K562 (cell line): ENCODE measurements around the gene ASCC3. TPM values are rescaled to one million over a fixed set of nuclear protein-coding genes. Genes with fewer than 3 reads are reported as not detected.

Experiments used
- ATAC-seq: fragments of 200-7000 bp; cut with Tn5 transposase; 3 replicates; pipeline ENCODE4 v1.9.1; 2020; ENCODE audit warnings: moderate library complexity
- BruUV-seq: library from RNA; stranded (reverse); fragments of 400-500 nt; replicated peaks from 2 replicates; lab custom pipeline; 2021; lab: Mats Ljungman, UMichigan
- CTCF ChIA-PET: fragments of 300-600 bp; formaldehyde crosslinking; extraction: SDS; loops from one replicate; lab custom pipeline; 2021; ENCODE audit warnings: low intra/inter-chr PET ratio; lab: Yijun Ruan, JAX
- POLR2A ChIA-PET: fragments of 300-600, 350-650 bp; sonication (Branson Sonifier 250); formaldehyde crosslinking; extraction: SDS; loops from one replicate; lab custom pipeline; 2021; ENCODE audit warnings: antibody characterized with exemption, inconsistent platforms; lab: Yijun Ruan, JAX
- DNase-seq, 4 experiments: peaks; one replicate each; pipeline versions ENCODE4 v3.0.0 to v3.0.0-alpha.2; 2011 to 2018; ENCODE audit warnings: low spot score in 3 of 4, mixed read lengths in 3 of 4; ENCODE audit errors: extremely low read depth in 1 of 4
- FAIRE-seq: peaks from 2 replicates; lab custom pipeline; 2011; peaks lifted over from hg19 to GRCh38; lab: Jason Lieb, UNC
- H2AFZ ChIP-seq: 2 replicates; pipeline ENCODE4 v1.6.0; 2011; ENCODE audit warnings: low read depth, low read length, control low read depth, inconsistent platforms
- H3K27ac ChIP-seq: fragments of 200-600 bp; 3 replicates; pipeline ENCODE4 v1.8.0; 2011; ENCODE audit warnings: low read depth, mild to moderate bottlenecking, control low read depth, inconsistent platforms, low read length, moderate library complexity, mixed read lengths; ENCODE audit errors: extremely low read depth
- H3K27me3 ChIP-seq, 2 experiments: fragments of 300-600 bp in 1 of 2; 2 replicates in 1 of 2; 3 replicates in 1 of 2; pipeline versions ENCODE4 v1.6.0 to v1.8.0; 2011; ENCODE audit warnings: inconsistent platforms in 2 of 2, low read length in 2 of 2, mild to moderate bottlenecking in 1 of 2, mixed read lengths in 1 of 2, moderate library complexity in 1 of 2; ENCODE audit not compliant: control insufficient read depth in 2 of 2, insufficient read depth in 2 of 2
- H3K36me3 ChIP-seq: fragments of 300-600 bp; 3 replicates; pipeline ENCODE4 v1.8.0; 2011; ENCODE audit warnings: mild to moderate bottlenecking, low read length, inconsistent platforms; ENCODE audit not compliant: control insufficient read depth, insufficient read depth
- H3K4me1 ChIP-seq, 2 experiments: fragments of 200-600 bp in 1 of 2; replicated peaks in 1 of 2; 2 replicates in 1 of 2; 3 replicates in 1 of 2; pipeline versions ENCODE4 v1.5.1 to v1.8.0; 2011; ENCODE audit warnings: inconsistent platforms in 2 of 2, low read length in 2 of 2, mild to moderate bottlenecking in 1 of 2, mixed read lengths in 1 of 2, moderate library complexity in 1 of 2; ENCODE audit not compliant: control insufficient read depth in 2 of 2, insufficient read depth in 2 of 2
- H3K4me2 ChIP-seq: 2 replicates; pipeline ENCODE4 v1.6.1; 2011; ENCODE audit warnings: low read length, control low read depth, inconsistent platforms, mixed read lengths; ENCODE audit not compliant: insufficient read depth
- H3K4me3 ChIP-seq: fragments of 200-600 bp; sonication (generic), shearing (Covaris generic); 2 replicates; pipeline ENCODE4 v1.5.1; 2016; ENCODE audit warnings: control low read depth, inconsistent platforms
- H3K79me2 ChIP-seq: fragments of 200-600 bp; 3 replicates; pipeline ENCODE4 v1.8.0; 2011; ENCODE audit warnings: low read length, inconsistent platforms; ENCODE audit not compliant: control insufficient read depth, insufficient read depth
- H3K9ac ChIP-seq, 2 experiments: 2 replicates each; pipeline versions ENCODE4 v1.6.0 to v1.6.1; 2011; ENCODE audit warnings: low read depth in 2 of 2, low read length in 2 of 2, control low read depth in 1 of 2, inconsistent platforms in 1 of 2, mild to moderate bottlenecking in 1 of 2, mixed read lengths in 1 of 2; ENCODE audit not compliant: insufficient read depth in 1 of 2
- H3K9me1 ChIP-seq: one replicate; pipeline ENCODE4 v1.6.0; 2011; ENCODE audit warnings: inconsistent platforms, mild to moderate bottlenecking, low read length, moderate library complexity; ENCODE audit not compliant: control insufficient read depth, insufficient read depth
- H3K9me3 ChIP-seq: replicated peaks from 2 replicates; pipeline ENCODE4 v1.5.1; 2011; ENCODE audit warnings: low read depth, low read length, inconsistent platforms; ENCODE audit not compliant: control insufficient read depth, insufficient read depth
- H4K20me1 ChIP-seq: replicated peaks from 2 replicates; pipeline ENCODE4 v1.6.1; 2011; ENCODE audit warnings: low read length, inconsistent platforms, mixed read lengths; ENCODE audit not compliant: control insufficient read depth, insufficient read depth
- BRD4 ChIP-seq: fragments of 200-600 bp; sonication (generic); IDR thresholded peaks from 2 replicates; pipeline ENCODE4 v1.6.1; 2017; ENCODE audit warnings: inconsistent platforms
- CREB1 ChIP-seq, 2 experiments: sonication (generic) in 1 of 2; formaldehyde crosslinking in 1 of 2; IDR thresholded peaks; 2 replicates each; pipeline versions ENCODE4 v1.6.1 to v1.8.0; 2012 to 2022; ENCODE audit warnings: inconsistent platforms in 1 of 2, mild to moderate bottlenecking in 1 of 2, missing genetic modification reagents in 1 of 2, moderate library complexity in 1 of 2
- EZH2 ChIP-seq: IDR thresholded peaks from 2 replicates; pipeline ENCODE4 v1.6.1; 2012; ENCODE audit warnings: low read depth, mild to moderate bottlenecking, inconsistent platforms, low read length, borderline replicate concordance
- KLF13 ChIP-seq: fragments of 450-650 bp; IDR thresholded peaks from 2 replicates; pipeline ENCODE4 v1.6.1; 2016; ENCODE audit warnings: missing genetic modification characterization, low read depth, mild to moderate bottlenecking, missing compliant biosample characterization, moderate library complexity, borderline replicate concordance
- MXI1 ChIP-seq: IDR thresholded peaks from 2 replicates; pipeline ENCODE4 v1.6.1; 2011; ENCODE audit warnings: low read depth, mild to moderate bottlenecking, improper control_type of control experiment, low read length
- NKRF ChIP-seq: fragments of 450-650 bp; IDR thresholded peaks from 2 replicates; pipeline ENCODE4 v1.6.1; 2016; ENCODE audit warnings: borderline replicate concordance
- RNF2 ChIP-seq: sonication (generic); IDR thresholded peaks from 2 replicates; pipeline ENCODE4 v1.6.1; 2016
- TCF15 ChIP-seq: fragments of 250-450 bp; sonication (Bioruptor Pico); IDR thresholded peaks from 2 replicates; pipeline ENCODE4 v1.8.0; 2022; ENCODE audit warnings: moderate library complexity, mild to moderate bottlenecking, inconsistent platforms
- TSHZ1 ChIP-seq: fragments of 250-450 bp; sonication (Bioruptor Pico); IDR thresholded peaks from 2 replicates; pipeline ENCODE4 v1.4.0; 2020; ENCODE audit warnings: mild to moderate bottlenecking, moderate library complexity
- ZNF551 ChIP-seq: fragments of 250-450 bp; sonication (Bioruptor Pico); IDR thresholded peaks from 2 replicates; pipeline ENCODE4 v1.5.0; 2021; ENCODE audit warnings: mild to moderate bottlenecking, moderate library complexity
- in situ Hi-C: fragments of 300-500 bp; cut with MboI; formaldehyde crosslinking; loops from 4 replicates; pipeline ENCODE4 v1.15.0; 2018; ENCODE audit warnings: inconsistent platforms, mixed read lengths
- intact Hi-C: fragments of 100-400 bp; cut with micrococcal nuclease; formaldehyde crosslinking; loops from 2 replicates; pipeline ENCODE4 v1.14.2; 2022
- polyA plus RNA-seq, 8 experiments: library from polyadenylated mRNA; depleted of rRNA in 4 of 8; stranded (reverse) in 5 of 8; unstranded in 3 of 8; fragments of >200 nt; fragmentation: Nextera tagmentation in 2 of 8; fragmentation: Illumina TruSeq in 1 of 8; extraction: Ambion mirVana in 2 of 8; extraction: Trizol in 1 of 8; gene quantifications; 2 replicates each; pipeline versions ENCODE4 v1.2.1 to v1.2.3, GENCODE V29; 2011 to 2014; ENCODE audit warnings: inconsistent platforms in 1 of 8, missing spikeins in 1 of 8
- total RNA-seq, 7 experiments: library from RNA; depleted of rRNA in 6 of 7; stranded (reverse); fragments of >200 nt in 6 of 7; fragmentation: Illumina TruSeq in 2 of 7; extraction: Trizol in 2 of 7; gene quantifications; 2 replicates each; pipeline versions ENCODE4 v1.2.1 to v1.2.3, GENCODE V29; 2011 to 2021; ENCODE audit warnings: low replicate concordance in 1 of 7

ASCC3 gene
- total and polyA plus RNA-seq, 9 of the 15 experiments (the other 6 are each of a cell fraction or from before 2014, with no cell fraction given), result 16.1 to 56.1 (median 33.9) TPM

GRCh38 chr6:100568255-100568654, 312.9 kb downstream of the ASCC3 start (continued):
- TF ChIP-seq TSHZ1 (CRISPR knock-in tag) (no peak), EZH2 (no peak), KLF13 (tag) (no peak), ZNF551 (CRISPR knock-in tag) (no peak), MXI1 (no peak), RNF2 (no peak), CREB1 (IDR thresholded peaks at IDR 0.05) (no peak), CREB1 (CRISPR knock-in tag; IDR thresholded peaks at IDR 0.05) (no peak)

GRCh38 chr6:100566563-100566962, 314.6 kb downstream of the ASCC3 start:
- BruUV-seq, result no TSS peak
- POLR2A ChIA-PET, result no interaction called here
- H2AFZ ChIP-seq, result no peak overlapping the region
- H3K9me1 ChIP-seq, result no peaks in the 10 kb centered on the region
- FAIRE-seq (no peak), ATAC-seq (no peak), DNase-seq (no peak)
- no peaks in the 10 kb centered on the region for H3K79me2 ChIP-seq
- no peaks in the 10 kb centered on the region for H3K9me3 ChIP-seq
- no peaks in the 10 kb centered on the region for H3K36me3 ChIP-seq
- in situ Hi-C loops (no loop called here), intact Hi-C loops (no loop called here)
- no peak overlapping the region for H3K27ac ChIP-seq
- H4K20me1 ChIP-seq, result no peaks in the 10 kb centered on the region
- H3K4me2 ChIP-seq, result no peak overlapping the region
- CTCF ChIA-PET, result no interaction called here
- no peaks in the 10 kb centered on the region for H3K4me1 ChIP-seq
- H3K9ac ChIP-seq, result no peak overlapping the region
- no peak overlapping the region for H3K4me3 ChIP-seq
- no peaks in the 10 kb centered on the region for H3K27me3 ChIP-seq
- TF ChIP-seq BRD4 (no peak), TCF15 (CRISPR knock-in tag) (no peak), NKRF (no peak)
